SKM-1 (cell line): ENCODE measurements around the gene NDUFS6.
"Not testable (repeated sequence)": the region's sequence is repeated elsewhere in the genome, so short reads cannot be mapped to it uniquely, and the experiment has no call there.

Experiments
- DNase-seq: peaks from one replicate; lab custom pipeline; 2025; ENCODE audit not compliant: unreplicated experiment; lab: John Stamatoyannopoulos, UW

Gene NDUFS6

DNA sequence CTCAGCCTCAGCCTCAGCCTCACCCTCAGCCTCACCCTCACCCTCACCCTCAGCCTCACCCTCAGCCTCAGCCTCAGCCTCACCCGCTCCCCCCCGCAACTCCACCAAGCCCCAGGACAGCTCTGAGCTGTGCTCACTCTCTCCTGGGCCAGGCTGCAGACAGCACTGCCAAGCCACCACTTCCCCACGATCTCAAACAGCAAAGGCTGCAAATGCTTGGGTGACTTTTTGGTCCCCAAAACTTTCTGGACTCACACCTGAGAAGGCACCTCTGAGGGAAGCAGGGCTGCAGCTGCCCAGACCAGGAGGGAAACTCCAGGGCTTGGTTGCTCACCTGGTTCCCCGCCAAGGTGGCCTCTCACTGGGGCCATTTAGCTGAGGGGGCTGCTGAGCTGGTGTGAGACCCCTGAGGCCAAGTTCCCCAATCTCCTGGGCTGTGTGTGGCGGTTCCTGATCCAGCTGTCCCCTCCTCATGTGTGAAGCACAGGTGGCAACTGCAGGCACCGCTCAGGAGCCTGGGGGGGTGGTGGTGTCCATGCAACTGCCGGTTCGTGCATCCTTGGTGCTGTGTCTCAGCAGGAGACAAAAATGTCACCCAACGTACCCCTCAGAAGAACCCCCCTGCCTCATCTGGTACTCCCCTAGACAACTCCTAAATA is 19.4 kb upstream of the NDUFS6 start:
- DNase-seq, result no peak

DNA sequence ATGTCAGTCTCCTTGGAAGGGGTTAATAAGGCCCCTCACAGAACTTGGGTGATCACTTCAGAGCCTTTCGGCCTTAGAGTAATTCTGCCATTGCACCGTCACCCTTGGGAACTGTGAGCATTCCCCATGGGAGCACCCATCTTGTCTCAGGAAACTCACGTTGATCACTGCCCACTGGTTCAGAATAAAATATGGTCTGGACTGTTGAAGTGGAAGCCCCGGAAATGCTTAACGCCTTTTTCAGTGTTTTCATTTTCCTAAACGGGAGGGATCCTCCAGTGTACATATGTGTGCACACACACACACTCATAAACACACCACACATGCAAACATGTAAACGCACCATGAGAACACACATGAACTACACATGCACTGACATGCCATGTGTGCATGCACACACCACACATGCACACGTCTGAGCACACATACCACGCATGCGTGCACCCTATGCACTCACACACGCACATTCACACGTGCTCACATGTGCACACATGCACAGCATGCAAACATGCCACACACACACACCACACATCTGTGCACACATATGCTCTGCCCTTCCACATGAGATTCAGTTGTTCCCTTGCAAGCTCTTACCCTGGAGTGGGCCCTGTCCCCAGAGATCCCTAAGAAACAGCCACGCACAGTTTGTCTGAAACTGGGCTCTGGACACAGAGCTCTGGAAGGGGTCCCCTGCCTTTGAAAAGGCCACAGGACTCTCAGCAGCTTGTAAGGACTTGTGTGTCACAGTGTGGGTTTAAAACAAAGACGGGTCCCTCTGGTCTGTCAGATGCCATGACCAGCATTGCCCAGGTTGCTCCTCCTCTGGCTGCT is 18.6 kb upstream of the NDUFS6 start:
- DNase-seq, result no peak

DNA sequence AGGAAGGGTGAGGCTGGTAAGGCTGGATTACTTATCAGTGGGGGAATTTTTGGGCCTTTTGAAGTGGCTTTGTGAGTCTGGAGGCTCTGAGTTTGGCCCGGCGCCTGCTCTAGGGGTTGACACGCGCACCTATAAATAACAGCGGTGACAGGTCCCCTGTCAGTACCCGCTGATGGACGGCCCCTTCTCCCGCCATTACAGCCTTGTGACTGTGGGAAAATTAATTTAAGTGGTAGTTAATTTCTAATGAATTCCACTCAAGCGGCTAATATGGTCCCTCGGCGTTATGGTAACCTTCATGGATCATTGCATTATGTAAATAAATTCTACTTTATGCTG is 18.0 kb upstream of the NDUFS6 start:
- no peak for DNase-seq

DNA sequence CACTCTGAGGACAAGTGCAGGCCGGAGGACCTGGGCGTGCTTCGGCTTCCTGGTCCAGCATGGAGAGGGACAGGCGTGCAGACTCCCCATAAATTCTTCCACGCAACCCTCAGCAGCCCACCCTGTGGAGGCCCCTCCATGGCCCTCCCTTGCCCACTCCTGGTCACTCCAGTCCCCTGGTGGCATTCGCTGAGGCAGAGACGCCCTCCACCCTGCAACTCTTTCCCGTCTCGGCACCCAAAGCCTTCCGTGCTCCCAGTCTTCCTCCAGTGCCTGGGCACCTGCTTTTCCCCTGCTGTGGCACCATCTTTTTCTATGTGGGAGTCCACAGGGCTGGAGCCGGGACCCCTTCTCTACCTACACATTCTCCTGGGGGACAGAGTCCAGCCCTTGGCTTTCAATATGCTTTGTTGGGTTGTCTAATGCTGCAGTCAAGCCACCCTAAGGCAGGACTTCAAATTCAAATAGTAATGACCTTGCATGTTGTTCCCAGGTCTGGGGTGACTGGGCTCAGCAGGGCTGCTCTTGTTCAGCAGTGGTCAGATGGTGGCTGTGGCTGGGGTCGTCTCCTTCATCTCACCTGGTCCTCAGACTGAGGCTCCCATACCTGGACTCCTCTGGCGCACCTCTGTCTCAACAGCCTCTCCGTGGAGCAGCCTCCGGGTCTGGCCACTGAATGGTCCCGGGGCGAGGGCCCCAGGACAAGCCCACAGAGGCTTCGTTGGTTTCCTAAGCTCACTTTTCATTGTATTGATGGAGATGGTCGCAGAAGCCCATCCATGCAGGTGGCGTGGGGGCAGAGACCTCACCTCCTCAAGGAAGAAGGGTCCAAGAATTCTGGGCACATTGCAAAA is 16.8 kb upstream of the NDUFS6 start:
- DNase-seq, result no peak

DNA sequence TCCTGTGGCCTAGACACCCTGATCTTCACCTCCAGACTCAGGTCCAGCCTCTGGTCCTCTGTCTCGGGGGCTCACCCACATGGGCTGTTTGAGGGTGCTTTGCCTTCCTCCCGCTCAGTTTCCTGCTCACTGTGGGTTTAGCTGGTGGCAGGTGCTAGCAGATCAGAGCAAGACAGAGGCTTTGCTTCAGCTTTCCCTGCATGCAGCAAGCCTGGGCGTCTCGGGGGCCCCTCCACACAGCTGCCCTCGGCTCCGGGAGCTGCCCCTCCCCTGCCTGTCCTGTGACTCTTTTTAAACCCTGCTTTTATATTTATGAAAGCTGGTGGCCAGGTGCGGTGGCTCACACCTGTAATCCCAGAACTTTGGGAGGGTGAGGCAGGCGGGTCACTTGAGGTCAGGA is 16.1 kb upstream of the NDUFS6 start:
- no peak for DNase-seq

DNA sequence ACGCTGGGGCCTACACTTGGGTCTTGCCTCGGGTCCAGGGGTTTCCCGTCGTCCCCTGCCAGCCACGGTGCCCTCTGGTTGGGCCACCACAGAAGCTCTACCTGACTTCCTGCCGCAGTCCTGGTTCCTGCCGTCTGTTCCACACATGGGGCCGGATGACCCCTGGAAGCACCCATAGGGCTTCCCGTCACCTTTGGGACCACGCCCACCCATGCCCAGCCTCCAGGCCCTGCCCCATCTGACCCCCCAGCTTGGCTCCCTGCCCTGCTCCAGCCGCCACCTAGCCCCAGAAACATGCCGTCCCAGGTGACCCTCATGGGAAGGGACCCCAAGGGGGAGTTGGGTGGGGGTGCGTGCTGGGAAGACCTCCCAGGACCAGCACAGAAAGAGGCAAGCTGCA is 15.2 kb upstream of the NDUFS6 start:
- no peak for DNase-seq

DNA sequence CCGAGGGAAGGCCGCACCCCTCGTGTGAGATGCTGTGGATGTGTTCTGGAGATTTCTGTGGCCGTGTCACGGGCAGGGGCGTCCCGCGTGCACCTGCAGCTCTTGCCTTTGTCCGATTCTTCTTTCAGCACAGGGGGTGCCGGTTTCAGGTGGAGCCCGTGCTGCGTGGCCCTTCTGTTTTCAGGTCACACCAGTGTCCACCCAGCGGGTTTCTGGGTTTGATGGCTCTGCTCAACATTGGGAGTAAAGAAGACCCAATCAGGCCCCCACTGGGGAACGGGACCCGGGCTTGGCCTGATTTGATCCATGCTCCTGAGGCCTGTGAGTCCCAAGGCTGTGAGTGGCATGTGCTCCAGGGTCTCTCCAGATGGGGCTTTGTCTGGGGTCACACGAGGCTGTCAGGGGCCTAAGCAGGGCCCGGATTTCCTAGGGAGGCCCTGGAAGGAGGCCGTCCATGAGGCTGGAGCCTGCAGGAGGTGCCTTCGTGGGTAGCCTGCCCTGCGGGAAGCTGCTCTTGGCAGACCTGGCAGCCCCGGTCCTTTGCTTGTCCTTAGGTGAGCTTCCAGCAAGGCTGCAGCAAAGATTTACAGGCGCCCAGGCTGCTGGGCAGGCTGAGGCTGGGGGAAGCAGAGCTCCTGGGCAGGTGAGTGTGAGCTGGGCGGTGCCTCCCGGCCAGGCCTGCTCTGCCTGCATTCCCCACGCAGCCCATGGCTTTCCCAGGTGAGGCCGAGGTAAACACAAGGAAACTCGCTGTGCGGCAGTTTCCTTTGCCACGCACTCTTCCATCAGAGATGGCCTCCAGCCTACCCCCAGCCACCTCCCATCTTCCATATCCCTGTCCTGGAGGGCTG is 14.4 kb upstream of the NDUFS6 start:
- no peak for DNase-seq

DNA sequence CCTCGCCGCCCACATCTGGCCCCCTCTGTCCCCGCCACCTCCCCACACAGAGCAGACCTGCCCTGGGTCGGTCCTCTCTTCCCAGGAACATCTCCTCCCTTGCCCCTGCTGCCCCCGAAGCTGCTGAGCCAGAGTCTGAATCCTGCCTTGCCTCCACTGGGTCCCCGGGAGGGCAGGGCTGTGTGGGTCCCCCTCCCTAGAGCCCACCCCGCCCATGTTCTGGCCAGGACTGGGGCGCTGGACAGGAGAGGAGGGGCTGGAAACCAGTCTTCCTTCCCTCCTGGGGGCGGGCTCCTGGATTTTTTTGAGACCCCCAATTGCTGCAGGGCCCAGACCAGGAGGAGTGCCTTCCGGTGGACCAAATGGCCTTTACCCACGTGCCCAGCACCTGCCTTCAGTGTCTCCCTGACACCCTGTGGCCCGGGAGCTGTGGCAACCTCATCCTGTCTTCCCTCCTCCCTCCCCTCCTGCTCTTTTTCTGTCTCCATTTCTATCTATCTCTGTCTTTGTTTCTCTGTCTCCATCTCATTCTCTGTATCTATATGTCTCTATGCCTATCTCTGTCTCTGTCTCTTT is 13.6 kb upstream of the NDUFS6 start:
- no peak for DNase-seq

DNA sequence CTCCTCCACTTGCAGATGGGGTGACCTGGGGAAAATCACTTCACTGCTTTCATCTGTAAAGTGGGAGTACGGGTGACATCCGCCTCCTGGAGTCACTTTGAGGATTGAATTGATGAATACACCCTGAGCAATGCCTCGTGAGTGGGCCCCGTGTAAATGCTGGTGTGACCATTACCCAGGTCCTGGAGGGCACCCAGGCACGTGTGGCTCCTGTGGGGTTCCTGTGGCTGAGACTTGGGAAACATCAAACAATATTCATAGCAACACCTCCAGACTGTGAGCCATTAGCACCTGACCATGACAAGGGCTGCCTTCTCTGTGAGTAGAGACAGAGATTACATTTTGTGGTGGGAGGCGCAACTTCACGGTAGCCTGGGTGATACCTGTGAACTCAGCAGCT is 13.0 kb upstream of the NDUFS6 start:
- no peak for DNase-seq

DNA sequence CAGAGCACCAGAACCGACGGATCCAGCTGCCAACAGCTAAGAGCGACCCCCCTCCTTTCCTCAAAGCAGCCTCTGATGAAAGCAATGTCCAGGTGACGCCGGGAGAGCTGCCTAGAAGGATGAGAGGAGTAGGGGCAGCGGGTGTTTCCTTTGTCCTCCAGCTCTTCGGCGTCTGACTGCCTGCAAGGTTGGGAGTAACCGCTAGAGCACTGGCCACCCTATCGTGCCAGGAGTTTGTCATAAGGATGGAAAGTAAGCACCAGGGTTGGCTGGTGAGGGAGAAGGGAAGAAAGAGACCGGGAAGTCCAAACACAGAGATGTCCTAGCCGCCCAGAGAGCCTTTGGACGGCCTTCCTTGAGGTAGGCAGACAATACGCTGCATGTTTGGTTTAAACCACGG is 12.4 kb upstream of the NDUFS6 start:
- no peak for DNase-seq

DNA sequence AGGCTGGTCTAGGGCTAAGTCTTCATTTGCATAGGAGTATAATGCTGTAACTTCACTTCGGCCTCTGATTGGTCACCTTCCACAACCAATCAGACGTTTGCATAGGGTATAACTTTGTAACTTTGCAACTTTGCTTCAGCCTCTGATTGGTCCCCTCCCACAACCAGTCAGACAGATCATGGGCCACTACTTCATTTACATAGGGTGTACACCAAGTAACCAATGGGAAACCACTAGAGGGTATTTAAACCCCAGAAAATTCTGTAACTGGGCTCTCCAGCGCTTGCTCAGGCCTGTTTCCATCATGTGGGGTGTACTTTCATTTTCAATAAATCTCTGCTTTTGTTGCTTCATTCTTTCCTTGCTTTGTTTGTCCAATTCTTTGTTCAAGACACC is 11.8 kb upstream of the NDUFS6 start:
- DNase-seq, result not testable (repeated sequence)

DNA sequence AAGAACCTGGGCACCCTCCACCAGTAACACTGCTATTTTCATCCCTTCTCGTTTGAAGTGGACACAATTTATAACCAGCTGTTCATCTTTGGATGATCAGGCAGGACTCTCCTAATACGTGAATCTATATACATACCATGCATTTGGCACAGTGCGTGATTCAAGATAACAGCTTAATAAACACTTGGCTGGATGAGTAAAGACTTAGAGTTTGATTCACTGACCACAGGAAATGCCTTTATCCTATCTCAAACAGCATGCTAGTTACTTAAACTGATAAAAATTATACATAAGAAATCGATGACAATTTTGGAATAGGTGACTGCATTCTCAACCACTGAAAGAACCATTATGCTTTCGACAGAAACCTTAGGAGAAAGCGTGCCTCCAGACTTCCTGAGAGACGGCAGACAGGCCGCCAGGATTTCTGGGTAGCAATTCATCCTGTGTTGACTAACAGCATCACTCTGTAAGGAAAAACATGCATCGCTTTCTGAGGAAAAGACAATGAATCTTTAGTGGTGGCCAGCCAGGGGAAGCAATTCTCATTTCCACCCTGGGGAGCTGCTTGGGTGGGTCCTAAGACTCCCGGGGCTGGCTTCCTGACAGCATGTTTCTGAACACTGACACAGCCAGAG is 11.3 kb upstream of the NDUFS6 start:
- DNase-seq, result no peak

DNA sequence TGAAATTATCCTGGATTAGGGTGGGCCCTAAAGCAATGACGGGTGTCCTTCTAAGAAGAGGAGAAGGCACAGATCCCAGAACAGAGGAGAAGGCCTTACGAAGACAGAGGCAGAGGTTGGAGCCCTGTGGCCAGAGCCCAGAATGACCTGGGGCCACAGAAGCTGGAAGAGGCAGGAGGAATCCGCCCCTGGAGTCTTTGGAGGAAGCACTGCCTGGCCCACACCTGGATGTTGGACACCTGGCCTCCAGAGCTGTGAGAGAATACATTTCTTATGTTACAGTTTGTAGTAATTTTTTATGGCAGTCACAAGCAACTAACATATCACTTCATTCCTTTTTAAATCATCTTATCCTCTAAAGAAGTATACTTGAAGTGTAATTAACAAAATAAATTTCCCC is 10.0 kb upstream of the NDUFS6 start:
- DNase-seq, result no peak

DNA sequence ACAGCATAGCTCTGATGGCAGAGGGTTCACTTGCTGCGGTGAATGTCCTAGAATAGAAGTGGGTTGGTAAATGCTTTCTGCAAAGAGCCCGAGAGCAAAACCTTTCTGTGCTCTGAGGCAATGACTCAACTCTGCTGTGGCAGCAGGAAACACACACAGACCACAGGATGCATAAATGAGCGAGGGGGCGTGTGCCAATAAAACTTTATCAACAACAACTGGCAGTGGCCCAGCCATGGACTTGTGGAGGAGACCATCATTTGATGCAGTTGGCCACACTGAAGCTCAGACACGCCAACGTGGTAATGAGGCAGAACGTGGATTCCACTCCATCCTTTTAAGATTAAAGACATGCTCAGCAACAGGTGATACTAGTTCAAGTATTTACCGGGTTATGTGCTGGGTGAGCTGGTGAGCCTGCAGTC is 8.4 kb upstream of the NDUFS6 start:
- DNase-seq, result peak; percentile 27

DNA sequence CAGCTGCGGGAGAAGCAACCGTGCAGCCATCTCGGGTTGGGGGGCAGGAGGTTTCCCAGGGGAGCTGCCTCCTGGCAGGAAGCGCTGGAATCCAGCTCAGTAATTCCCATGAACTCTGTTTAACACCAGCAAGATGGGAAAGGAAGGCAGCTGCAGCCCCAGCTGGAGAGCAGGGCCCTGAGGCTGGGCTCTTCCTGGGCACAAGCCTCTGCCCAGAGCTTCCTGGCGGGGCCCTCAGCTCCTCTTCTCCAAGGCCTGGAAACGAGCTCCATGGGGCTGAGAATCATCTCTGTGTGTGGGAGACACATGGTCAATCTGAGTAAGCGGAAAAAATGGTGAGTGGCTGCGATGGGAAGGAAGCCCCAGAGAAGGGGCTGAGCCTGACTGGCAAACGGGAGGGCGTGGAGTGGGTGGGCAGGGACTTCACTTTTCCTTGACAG is 7.9 kb upstream of the NDUFS6 start:
- DNase-seq, result no peak

DNA sequence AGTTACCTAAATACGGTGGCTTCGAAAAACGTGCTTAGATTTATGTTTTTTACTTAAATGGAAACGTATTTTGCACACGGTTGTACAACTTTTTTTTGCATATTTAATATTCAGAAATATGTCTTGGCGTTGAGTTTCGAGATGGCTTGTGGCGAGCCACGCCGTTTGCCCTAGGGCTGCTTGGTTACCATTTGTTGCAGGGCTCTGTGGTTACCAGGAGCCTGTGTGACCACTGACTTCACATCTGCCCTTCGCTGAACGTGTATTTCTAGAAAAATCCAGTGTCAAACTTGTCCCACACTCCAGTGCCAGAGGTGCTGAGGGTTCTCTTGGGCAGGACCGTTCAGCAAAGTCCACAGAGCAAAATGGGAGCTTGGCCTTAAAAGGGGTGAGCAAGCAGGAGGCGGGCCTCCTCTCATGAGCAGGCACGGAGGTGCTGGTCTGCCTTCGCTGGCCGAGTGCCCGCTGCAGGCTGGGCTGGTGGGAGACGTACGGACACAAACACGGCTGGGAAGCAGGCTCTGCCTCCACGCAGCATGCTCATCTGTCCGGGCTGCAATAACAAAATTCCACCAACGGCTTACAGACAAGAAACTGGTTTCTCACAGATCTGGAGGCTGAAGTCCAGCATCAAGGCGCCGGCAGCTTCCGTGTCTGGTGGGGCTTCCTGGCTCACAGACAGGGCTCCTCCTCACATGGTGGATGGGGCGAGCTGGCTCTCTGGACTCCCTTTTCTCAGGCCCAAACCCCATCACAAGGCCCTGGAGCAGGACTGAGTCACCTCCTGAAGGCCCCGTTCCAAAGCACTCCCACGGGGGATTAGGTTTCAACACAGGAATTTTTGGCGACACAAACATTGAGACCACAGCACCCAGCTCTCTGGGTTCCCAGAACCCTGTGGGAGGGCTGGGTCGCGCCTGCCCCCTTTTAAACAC is 7.0 kb upstream of the NDUFS6 start:
- DNase-seq, result no peak

DNA sequence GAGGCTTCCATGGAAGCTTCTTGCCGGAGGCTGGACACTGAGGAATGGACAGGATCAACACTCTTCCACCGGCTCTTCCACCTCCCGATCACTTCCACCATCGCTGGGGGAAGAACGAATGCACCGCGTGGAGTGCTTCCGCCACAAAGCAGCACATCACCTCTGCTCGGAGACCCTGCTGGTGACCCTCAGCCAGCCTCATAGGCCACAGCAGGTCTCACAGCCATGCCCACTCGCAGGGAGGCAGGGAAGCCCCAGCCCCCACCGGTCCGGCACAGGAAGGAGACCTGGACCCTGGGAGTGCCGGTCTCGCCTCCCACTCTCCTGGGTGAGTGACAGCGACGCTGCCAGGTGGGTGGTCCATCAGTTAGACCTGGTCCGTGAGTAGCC is 6.3 kb upstream of the NDUFS6 start:
- no peak for DNase-seq

DNA sequence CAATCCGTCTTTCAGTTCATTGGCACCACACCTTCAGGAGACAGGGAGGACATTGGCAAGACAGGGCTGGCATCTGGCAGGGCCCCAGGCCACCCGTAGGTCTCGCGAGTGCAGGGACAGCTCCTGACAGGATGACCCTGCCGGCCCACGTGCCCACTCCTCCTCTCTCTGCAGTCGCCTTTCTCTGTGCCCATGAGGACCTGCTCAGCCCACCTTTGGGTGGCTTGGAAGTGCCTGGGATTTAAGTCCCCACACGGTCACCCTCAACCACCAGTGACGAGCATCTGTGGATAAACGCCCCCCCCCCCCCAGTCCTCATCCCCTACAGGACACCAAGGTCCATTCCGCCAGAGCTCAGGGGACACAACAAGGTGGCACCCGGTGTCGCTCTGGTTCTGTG is 5.7 kb upstream of the NDUFS6 start:
- no peak for DNase-seq

DNA sequence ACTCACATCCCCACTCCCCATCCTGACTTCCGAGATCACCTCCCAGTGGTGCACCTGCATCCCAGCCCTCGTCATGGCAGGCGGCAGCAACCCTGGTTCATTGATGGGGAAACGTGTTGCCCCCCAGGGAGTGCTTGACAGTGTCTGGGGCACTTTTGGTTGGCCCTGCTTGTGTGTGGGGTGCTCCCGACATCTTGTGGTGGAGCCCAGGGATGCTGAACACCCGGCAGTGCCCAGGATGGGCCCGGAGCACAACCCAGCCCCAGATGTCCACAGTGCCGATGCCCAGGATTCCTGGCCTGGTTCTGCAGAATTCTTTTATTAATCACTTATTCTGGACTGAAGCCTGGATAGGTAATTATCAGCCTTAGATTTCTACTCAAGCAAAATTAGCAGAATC is 5.3 kb upstream of the NDUFS6 start:
- no peak for DNase-seq
